ENCODE data around the gene RFLNA.

Gene RFLNA

GRCh38 chr12:124302807-124303578 is 8.1 kb downstream of the RFLNA start:
- no peak for TF ChIP-seq CTCF (conservative IDR thresholded peaks at IDR 0.05; ENCODE audit: control insufficient read depth, insufficient read depth, low read depth, low read length)
- H3K4me3 ChIP-seq (ENCODE audit: control insufficient read depth, low read depth, low read length): no peak overlapping the region
- no peak for DNase-seq (ENCODE audit: low read depth)

GRCh38 chr12:124303579-124304313 is 8.9 kb downstream of the RFLNA start:
- no peak overlapping the region for H3K4me3 ChIP-seq (ENCODE audit: control insufficient read depth, low read depth, low read length)
- DNase-seq (ENCODE audit: low read depth): no peak
- TF ChIP-seq CTCF (conservative IDR thresholded peaks at IDR 0.05; ENCODE audit: control insufficient read depth, insufficient read depth, low read depth, low read length): no peak

GRCh38 chr12:124304314-124304790 is 9.5 kb downstream of the RFLNA start:
- TF ChIP-seq CTCF (conservative IDR thresholded peaks at IDR 0.05; ENCODE audit: control insufficient read depth, insufficient read depth, low read depth, low read length): no peak
- no peak for DNase-seq (ENCODE audit: low read depth)
- H3K4me3 ChIP-seq (ENCODE audit: control insufficient read depth, low read depth, low read length): no peak overlapping the region

- no peak overlapping the region for H3K4me3 ChIP-seq (ENCODE audit: control insufficient read depth, low read depth, low read length)
- TF ChIP-seq CTCF (conservative IDR thresholded peaks at IDR 0.05; ENCODE audit: control insufficient read depth, insufficient read depth, low read depth, low read length): no peak
- DNase-seq (ENCODE audit: low read depth): no peak
These were observed 10.2 kb downstream of the RFLNA start for GRCh38 chr12:124305136-124305535.

- no peak for DNase-seq (ENCODE audit: low read depth)
- TF ChIP-seq CTCF (conservative IDR thresholded peaks at IDR 0.05; ENCODE audit: control insufficient read depth, insufficient read depth, low read depth, low read length): no peak
These were observed 11.1 kb downstream of the RFLNA start for GRCh38 chr12:124305776-124306685.

More at GRCh38 chr12:124305776-124306685, 11.1 kb downstream of the RFLNA start:
- no peak overlapping the region for H3K4me3 ChIP-seq (ENCODE audit: control insufficient read depth, low read depth, low read length)
